Measurements from ENCODE around the gene C10orf90.
A peak's percentile ranks its signal among the peaks of the same experiment; 100 is the strongest.

The C10orf90 gene

DNA sequence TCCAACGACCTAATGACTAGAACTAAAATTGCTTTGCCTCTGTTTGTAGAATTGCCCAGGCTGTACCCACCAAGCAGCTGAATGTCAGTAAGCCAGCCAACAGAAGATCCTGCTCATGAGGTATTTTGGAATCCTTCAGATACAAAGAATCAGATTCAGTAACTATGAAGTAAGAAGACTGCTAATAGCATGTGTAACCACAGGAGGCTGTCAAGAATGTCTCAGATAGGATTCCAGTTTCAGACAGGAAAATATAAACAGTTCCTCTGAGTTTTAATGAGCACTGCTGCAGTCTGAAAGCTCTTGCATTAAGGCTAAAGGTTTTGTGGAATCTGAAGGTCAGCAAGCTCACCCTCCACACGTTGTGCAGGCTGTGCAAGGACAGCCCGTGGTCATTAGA lies 169.6 kb downstream of the C10orf90 start:
- no peak for DNase-seq

DNA sequence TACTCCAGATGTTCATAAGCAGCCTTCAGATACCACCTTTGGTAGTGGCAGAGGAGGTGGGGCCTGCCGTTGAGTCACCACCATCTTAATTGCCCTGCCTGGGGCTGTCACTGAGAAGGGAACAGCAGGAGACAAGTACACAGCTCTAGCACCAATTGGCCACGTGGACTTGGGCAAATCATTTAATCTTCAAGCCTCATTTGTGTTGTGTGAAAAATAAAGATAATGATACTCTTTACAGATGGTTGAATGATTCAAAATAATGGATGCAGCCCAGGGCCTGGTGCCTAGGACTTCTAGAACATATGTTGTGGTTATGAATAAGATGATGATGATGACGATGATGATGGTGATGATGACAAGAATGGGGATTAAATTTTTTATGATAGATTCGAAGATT lies 170.3 kb downstream of the C10orf90 start:
- DNase-seq: no peak

DNA sequence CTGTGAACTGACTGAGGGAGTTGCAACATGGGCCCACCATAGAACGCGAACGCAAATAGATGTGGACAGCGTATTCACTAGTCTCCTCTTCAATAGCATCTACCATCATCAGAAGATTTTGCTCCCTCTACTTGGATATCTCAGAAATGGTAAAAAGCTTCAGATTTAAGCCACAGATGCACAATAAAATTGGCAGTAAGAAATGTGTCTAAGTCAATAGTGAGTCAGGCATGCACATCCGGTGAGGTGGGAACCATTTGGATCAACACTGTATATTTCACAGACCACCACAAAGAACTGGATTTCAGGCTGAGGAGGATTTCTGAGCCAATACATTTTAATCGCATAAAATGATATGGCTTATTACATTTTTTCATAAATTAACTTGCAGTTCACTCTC lies 170.7 kb downstream of the C10orf90 start:
- no peak for DNase-seq

DNA sequence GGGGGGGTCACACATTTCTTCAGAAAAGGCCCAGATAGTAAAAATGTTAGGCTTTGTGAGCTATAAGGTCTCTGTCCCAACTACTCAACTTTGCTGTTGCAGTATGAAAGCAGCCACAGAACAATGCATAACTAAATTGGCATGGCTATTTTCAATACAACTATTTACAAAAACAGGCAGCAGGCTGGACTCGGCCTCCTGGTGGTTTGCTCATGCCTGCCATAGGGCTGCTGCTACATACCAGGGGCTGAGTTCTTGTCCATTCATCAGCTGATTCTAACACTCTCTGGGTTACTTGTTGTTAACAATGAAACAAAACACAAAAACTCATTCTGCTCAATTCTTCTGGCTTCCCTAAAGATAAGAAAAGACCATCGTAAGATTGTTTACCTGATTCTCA lies 172.8 kb downstream of the C10orf90 start:
- DNase-seq: no peak

DNA sequence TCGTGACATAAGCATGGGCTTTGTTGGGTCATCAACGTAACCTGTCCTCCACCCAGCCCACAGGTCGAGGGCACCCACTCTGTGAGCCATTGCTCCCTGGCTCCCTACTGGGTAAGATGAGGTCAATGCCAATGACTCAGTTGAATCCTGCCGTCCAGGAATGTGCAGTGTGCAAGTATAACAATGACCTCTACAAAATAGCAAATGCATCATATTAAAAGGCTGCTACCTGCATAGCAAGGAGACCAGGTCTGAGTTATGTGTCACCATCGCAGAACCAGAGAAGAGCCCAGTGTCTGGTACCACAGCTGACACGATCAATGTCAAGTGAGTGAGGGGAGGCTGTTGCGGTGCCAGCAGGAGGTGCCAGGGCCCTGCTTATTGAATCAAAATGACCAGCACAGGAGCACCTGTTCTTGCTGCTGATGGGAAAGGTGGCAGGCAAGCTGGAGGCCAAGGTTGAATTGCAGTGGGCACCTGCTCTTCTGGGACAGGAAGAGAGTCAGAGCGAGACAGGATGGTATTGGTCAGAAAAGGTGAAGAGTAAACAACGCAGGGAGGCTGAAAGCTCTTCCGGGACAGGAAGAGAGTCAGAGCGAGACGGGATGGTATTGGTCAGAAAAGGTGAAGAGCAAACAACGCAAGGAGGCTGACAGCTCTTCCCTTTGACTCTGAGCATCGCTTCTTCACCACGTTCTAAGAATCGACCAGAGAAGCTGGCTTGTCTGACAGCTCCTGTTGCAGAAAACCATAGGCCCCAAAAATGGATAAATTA lies 173.5 kb downstream of the C10orf90 start:
- no peak for DNase-seq

DNA sequence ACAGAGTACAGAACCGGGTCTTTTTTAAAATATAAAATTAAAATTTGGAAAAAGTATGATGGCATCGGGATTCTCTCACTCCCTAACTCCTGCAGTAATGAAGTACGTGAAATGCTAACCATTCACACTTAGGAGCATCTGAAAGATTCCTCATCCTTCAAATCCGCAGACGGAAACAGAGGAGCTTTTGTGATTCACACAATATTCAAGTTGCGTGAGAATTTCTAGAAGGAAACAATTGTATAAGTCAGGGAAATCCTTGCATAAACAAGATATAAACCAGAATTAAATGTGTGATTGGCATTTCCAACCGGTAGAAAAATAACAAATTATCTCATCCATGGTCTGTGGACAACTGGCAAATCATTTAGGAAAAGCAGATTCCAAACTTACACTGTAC lies 179.0 kb downstream of the C10orf90 start:
- DNase-seq: no peak

DNA sequence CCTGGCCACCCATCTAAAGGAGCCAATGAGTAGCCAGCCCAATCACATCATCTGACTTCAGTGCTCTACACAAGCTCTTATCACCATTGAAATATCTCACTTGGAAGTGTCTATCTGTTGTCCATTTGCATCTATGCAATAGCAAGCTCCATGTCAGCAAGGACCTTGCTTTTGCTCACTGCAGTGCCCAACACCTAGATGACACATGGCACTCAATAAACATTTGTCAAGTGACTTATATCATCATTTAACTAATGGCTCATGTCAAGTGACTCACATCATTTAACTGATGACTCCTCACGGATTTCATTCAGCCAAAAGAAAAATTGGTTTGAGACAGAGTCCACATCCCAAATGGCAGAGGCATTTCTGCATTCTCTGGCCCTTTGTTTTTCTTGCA lies 189.3 kb downstream of the C10orf90 start:
- DNase-seq: no peak

DNA sequence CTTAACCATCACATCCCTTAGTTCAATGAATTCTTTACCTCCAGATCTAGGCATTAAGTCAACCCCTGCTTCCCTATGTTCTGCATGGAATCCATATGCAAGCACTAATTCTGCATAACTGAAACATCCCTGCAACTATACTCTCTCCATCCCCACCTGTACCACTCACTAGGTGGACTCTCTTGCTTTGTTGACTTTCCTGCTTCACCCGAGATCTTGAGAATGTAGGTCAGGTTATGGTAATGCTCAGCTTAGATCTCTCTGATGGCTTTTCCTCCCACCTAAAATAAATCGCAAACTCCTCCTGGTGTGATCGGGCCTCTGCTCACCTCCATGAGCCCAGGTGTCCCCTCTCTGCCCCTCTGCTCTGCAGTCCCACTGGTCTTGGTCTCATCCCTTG lies 189.8 kb downstream of the C10orf90 start:
- no peak for DNase-seq

DNA sequence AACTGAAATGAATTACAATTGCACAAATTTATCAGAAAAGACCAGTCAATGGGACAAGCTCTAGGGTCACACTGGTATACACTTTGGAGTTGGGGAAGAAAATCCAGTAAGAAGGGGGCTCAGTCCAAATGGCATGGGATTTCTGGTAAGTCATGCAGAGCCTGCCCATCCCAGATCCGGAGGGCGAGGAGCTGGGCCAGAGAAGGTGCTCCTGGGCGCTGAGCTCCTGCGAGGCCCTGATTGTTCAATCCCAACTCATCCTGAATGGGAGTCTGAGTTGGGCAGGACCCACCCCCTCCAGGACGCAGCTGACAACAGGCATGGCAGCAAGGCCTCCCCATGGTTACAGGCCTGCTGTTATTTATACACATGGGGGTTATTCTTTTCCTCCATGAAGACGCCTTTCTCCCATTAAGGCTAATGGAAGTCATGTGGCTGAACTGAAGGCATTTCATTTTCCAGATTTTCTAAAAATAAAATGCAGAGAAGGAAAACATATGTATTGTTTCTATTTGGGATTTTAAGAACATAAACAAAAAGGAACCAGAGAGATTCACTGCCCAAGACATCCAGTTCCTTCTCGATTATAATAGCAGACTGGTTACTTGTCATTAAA lies 191.1 kb downstream of the C10orf90 start:
- DNase-seq: no peak

DNA sequence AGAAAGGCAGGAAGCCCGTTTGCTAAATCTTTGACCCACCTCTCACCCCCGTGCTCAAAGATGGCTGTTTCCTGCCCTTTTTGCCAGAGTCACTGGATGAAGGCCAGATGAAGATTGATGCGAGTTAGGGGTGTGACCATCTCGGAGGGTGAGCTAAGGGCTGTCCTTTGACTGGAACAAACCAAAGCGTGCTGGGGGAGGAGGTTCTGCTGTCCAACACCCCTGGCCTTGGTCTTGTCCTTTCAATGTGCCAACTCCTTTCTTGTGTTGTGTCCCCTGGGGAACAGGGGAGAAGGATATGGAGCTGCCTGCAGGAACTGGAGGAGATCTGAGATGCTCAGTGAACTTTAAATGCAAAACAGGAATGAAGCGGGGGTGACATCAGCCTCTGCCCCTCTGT lies 191.9 kb downstream of the C10orf90 start:
- DNase-seq: no peak

DNA sequence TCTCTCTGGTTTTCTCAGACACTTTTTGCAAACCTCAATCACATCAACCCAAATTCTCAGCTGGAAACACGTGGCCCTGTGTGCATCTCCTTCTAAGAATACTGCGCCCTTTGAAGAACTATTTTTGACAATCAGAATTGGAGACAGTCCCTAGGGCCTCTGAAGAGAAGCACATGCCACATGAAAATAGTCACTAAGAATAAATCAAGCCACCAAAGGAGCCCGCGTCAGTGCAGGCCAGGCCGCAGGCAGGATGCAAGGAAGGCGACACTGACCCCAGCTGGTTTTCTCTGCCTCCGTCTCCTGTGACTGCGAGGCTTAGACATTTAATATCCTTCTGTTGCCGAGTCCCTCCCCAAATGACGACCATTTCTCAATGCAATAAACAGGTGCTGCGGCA lies 194.2 kb downstream of the C10orf90 start:
- no peak for DNase-seq

DNA sequence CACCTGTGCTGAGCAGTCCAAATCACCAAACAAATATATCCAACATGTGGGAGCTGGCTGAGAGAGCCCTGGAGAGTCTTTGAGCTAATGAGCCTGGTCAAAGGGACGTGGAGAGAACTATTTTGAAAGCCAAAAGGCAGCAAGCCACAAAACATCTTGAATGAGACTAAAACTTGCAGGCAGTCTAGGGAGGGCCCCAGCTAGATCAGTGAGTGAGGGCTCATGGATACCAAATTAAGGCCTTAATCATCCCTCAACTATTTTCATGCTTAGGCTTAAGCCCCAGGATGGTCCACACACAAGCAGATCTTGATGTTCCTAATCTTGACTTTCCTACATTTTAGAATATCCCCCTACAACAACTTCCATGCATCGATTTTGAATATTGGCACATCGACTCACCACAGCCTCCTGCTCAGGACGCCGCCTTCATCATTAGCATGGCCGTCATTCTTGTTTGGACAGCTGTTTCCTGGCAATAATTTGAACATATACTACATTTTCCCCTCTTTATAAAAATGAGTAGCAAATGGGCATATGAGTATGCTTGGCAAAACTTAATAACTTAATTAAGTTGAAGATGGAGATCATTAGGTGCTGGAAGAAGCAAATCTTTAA lies 195.3 kb downstream of the C10orf90 start:
- DNase-seq: peak; percentile 50

DNA sequence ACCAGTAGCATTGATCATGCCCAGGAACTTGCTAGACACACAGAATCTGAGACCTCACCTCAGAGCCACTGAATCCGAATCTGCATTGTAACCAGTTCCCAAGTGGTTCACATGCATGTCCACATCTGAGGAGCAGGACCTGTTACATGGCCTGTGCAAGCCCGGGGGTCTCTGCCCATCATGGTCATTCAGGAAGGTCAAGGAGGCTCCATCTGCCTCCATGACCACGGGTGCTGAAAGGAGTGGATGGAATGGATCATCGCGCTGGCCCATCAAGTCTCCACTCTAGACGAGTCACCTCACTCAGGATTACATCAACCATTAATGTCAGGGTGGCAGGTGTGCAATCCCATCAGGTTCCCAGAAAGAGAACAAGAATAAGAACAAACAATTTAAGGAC lies 196.5 kb downstream of the C10orf90 start:
- DNase-seq: no peak

DNA sequence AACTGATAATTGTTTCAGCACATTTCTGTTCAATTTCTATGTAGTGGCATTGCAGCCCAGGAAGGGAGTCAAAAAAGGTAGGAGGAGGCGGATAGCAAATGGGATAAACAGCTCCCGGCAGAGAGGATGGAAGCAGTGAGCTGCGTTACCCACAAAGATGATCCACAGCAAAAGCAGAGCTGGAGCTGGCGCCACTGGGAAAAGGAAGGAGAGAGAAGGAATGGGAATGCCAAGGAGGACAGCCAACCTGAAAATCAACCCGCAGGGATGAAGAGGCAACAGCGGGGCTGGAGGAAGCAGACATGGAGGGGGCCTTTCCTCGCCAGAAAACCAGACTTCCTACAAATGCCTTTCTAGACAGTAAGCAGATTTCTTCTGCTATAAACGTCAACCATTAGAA lies 199.5 kb downstream of the C10orf90 start:
- DNase-seq: no peak

DNA sequence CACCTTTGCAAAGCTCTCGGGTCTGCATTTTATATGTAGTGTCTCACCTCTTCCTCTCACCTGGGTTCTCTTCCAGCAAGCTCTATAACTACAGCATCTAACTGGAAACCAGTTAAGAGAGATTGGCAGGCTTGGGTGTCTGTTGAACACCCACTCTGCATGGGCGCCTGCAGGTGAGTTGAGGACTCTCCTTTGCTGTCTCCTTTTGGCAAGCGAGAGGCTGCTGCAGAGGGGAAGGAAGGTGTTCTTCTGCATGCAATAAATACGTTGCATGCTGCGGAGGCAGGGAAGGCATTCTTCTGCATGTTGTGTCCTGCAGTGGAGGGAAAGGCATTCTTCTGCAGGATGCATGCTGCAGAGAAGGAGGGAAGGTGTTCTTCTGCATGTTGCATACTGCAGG lies 200.8 kb downstream of the C10orf90 start:
- no peak for DNase-seq

DNA sequence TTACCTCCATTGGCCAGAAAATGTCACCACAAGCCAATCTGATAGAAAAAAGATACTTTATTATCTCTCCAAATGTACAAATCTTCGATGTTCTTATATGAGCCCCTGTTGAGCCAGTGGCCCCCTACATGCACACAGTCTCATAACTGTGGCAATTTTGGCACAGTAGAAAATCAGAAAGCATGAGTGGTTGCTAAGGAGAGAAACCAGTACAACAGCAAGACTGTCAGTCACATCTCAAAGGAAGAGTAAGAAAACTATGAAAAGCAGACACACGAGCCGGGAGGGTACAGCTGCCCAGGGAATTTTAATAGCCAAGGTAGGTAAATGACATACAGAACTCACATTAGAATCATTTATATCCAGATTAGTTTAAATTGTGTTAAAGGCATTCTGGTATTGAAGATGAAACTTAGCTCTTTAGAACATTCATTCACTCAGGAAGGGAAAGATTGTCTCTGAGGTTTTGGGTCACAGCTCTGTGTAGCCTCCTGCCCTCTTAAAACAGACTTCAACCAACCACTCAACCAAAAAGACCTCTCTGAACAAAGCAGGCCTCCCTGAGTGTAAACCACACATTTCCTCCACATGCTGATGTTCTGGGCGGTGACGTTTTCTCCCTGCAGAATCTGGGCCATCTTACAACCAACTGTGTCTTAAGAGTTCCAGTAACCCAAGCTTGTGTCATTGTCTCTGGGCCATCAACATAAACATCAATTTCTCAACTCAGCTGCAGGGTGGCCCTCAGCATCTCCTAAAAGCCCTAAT lies 201.4 kb downstream of the C10orf90 start:
- DNase-seq: no peak

DNA sequence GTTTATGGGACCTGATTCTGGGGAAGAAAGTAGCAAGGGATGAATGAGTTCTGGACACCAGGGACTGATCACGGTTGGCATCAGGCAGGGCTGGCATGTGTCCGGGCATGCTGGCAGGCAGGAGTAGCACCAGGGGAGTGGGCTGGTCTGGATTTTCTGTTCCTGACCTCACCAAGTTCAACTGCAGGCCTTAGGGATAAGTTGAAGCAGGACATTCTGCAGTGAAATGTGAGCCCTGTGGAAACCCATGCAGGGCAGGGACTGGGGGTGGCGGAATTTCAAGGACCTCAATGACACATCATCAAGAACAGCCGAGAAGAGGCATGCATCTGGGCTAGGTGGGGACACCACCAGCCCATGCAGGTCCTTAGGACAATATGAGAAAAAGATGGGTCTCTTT lies 202.0 kb downstream of the C10orf90 start:
- DNase-seq: no peak

DNA sequence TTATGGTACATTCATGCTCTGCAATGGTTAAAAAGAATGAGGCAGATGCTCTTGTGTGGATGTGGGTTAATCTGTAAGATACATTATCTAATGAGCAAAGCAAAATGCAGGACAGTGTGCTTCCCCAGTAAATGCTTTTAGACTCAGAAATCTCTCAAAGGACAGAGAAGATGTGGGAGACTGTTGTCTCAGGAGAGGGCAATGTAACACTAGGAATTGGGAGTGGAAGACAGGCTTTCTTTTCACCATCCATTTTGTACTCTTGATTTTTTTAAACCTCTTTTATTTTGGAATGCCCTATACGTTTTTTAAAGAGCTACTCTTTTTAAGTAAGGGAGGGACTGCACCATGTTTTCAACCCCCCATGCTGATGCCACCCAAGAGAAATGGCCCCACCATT lies 204.7 kb downstream of the C10orf90 start:
- no peak for DNase-seq

DNA sequence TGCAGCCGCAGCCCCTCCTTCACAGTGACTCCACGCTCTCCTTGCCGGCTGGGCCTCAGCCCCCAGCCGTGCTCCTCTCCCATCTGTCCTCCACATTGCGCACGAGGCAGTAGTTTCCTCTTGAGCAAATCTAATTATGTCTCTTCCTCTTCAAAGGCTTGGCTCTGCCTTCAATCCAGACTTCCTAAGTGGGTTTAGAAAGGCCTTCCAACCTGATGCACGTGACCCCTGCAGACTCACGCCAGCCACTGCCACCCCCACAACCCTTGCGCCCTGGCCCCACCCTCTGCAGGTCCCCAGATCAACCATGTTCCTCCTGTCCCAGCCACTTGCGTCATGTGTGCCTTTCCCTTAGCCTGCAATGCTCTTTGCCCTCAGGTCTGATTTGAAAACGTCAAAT lies 207.2 kb downstream of the C10orf90 start:
- no peak for DNase-seq

DNA sequence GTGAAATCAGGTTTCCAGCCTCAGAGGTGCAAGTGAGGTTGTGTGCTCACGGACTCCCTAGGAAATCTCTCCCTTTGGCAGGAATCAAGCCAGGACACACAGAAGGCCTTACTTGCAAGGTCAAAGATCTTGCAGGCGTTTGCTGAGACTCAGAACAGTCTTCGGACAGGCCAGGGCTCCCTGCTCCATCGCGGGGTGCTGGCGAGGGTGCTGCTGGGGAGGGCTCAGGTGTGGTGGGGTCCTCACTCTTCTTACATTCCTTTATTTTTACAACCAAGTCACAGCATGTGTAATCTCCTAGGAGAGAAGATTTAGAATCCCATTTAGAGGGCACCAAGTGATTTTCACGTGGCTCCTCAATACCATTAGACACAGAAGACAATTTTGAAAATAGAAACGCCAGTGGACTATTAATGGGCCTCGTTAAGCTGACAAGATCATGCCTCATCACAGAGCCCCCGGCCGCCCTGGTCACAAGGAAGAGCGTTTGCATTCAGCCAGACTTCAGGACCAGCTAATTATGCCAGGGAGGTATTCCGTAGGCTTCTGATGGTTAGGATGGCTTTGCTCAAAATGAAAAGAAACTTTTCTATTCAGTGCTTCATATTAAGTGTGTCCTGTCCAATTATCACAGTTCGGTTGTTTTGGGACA lies 209.1 kb downstream of the C10orf90 start:
- no peak for DNase-seq

DNA sequence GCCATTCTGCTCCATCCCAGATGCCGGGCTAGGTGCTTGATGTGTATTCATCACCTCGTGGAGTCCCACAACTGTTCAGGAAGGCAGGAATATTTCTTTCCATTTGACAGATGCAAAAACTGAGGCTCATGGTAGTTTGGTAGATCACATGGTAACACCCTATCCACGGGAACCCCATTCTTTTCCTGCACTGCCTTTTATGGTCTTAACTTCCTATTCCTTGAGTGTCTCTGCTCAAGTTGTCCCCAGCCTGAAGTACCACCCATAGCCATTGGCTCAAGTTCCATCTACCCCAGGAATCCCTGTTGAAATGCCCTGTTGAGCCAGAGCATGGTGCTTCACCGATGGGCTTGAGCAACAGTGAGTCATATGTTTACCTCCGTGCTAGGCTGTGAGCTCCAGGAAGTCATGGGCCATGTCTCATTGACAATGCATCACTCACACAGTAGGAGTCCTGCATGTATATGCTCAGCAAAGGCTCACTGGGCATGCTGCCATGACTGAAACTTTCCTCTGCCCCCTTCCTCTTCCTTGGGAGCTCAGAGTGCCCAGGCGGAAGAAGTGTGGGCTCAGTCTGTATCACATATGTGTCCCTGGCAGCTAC lies 210.5 kb downstream of the C10orf90 start:
- no peak for DNase-seq

DNA sequence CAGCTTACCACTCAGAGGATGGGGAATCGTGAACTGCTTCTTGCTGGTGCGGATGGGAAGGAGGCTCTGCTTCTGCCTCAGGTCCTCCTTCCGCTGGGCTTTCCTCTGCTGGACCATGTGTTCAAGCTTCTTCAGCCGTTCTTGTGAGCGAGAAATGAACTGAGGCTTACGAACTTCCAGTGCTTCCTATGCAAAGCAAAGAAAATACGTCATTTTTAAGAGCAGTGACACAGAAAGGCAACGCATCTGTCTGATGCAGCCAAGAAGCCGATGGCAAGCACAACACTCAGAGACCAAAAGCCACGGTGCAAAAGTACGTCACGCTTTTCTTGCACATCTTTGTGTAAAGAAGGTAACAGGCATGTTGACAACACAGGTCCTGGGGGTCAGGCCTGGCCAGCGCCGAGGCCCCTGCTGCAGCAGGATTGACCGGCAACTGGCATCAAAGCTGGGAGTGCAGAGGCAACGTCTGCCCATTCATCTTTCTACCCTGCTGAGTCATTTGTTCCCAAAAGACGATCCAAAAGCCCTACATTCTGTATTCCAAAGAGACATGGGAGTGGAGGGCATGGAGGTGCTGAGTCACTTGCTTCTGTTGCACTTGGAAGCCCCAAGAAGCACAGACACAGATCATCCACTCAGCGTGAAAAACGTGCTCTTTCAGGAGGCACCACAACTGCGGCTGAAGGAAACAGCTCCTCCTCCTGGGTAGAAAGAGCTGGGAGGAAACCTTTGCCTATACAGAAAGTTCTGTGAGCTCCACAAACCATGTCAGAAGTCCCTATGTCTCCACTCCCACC lies 211.3 kb downstream of the C10orf90 start:
- DNase-seq: no peak
